HEK293 (cell line): ENCODE measurements around the gene TMEM145.

Experiments used
- CTCF ChIA-PET: fragments of 350-600 bp; formaldehyde crosslinking; extraction: SDS; loops from one replicate; lab custom pipeline; 2021; ENCODE audit warnings: antibody characterized with exemption; lab: Yijun Ruan, JAX
- POLR2A ChIA-PET: fragments of 300-600 bp; formaldehyde crosslinking; extraction: SDS; loops from one replicate; lab custom pipeline; 2020; ENCODE audit warnings: antibody characterized with exemption, inconsistent platforms; lab: Yijun Ruan, JAX
- H3K27ac ChIP-seq: fragments of 200-500 bp; sonication (Bioruptor generic); 2 replicates; pipeline ENCODE4 v1.5.1; 2014; ENCODE audit warnings: low read depth, low read length, control low read depth, inconsistent platforms; ENCODE audit errors: extremely low read depth
- H3K36me3 ChIP-seq, 2 experiments: fragments of 200-500 bp in 1 of 2; sonication (Bioruptor generic) in 1 of 2; 1 replicate in 1 of 2; 2 replicates in 1 of 2; pipeline ENCODE4 v1.5.1; 2014 to 2017; ENCODE audit warnings: inconsistent platforms in 2 of 2, low read length in 2 of 2; ENCODE audit not compliant: control insufficient read depth in 2 of 2, insufficient read depth in 1 of 2
- H3K4me1 ChIP-seq: fragments of 200-500 bp; sonication (Bioruptor generic); 2 replicates; pipeline ENCODE4 v1.5.1; 2014; ENCODE audit warnings: mild to moderate bottlenecking, low read length, inconsistent platforms; ENCODE audit not compliant: control insufficient read depth, insufficient read depth
- H3K4me3 ChIP-seq: 2 replicates; pipeline ENCODE4 v1.5.1; 2011; ENCODE audit warnings: low read depth, mild to moderate bottlenecking, control low read depth, low read length, moderate library complexity
- H3K9me3 ChIP-seq: fragments of 200-500 bp; sonication (Bioruptor generic); 2 replicates; pipeline ENCODE4 v1.5.1; 2014; ENCODE audit warnings: low read depth, low read length, inconsistent platforms; ENCODE audit not compliant: control insufficient read depth, insufficient read depth
- EGR2 ChIP-seq: fragments of 450-650 bp; formaldehyde crosslinking; IDR thresholded peaks from 2 replicates; pipeline ENCODE4 v1.5.1; 2016; ENCODE audit warnings: low read depth, missing biosample characterization, missing genetic modification characterization
- GLIS2 ChIP-seq: fragments of 450-650 bp; formaldehyde crosslinking; IDR thresholded peaks from 2 replicates; pipeline ENCODE4 v1.5.1; 2016; ENCODE audit warnings: missing biosample characterization, missing genetic modification characterization
- HOXC10 ChIP-seq: sonication (generic); formaldehyde crosslinking; IDR thresholded peaks from 2 replicates; pipeline ENCODE4 v1.8.1; 2023; ENCODE audit warnings: mild to moderate bottlenecking, missing genetic modification reagents
- KLF7 ChIP-seq: fragments of 450-650 bp; formaldehyde crosslinking; IDR thresholded peaks from 2 replicates; pipeline ENCODE4 v1.5.1; 2016; ENCODE audit warnings: missing biosample characterization, missing genetic modification characterization, borderline replicate concordance
- PBX3 ChIP-seq: sonication (generic); formaldehyde crosslinking; IDR thresholded peaks from 2 replicates; pipeline ENCODE4 v1.8.1; 2022; ENCODE audit warnings: mild to moderate bottlenecking, moderate library complexity, missing genetic modification reagents
- PRDM6 ChIP-seq: fragments of 450-650 bp; formaldehyde crosslinking; IDR thresholded peaks from 2 replicates; pipeline ENCODE4 v1.5.1; 2017; ENCODE audit warnings: missing biosample characterization, missing genetic modification characterization
- TRIM28 ChIP-seq: IDR thresholded peaks from 2 replicates; pipeline ENCODE4 v1.6.1; 2011; ENCODE audit warnings: low read length, control low read depth, borderline replicate concordance
- ZBTB8A ChIP-seq: fragments of 450-650 bp; formaldehyde crosslinking; IDR thresholded peaks from 2 replicates; pipeline ENCODE4 v1.5.1; 2016; ENCODE audit warnings: missing biosample characterization, missing genetic modification characterization
- ZFHX2 ChIP-seq: fragments of 450-650 bp; formaldehyde crosslinking; conservative IDR thresholded peaks from 2 replicates; pipeline ENCODE4 v1.5.1; 2016; ENCODE audit warnings: missing biosample characterization, missing genetic modification characterization
- ZFP37 ChIP-seq: fragments of 450-650 bp; formaldehyde crosslinking; IDR thresholded peaks from 2 replicates; pipeline ENCODE4 v1.5.1; 2016; ENCODE audit warnings: missing biosample characterization, missing genetic modification characterization
- ZIC2 ChIP-seq: fragments of 450-650 bp; formaldehyde crosslinking; IDR thresholded peaks from 2 replicates; pipeline ENCODE4 v1.5.1; 2016; ENCODE audit warnings: missing biosample characterization, missing genetic modification characterization
- ZNF10 ChIP-seq: fragments of 450-650 bp; formaldehyde crosslinking; IDR thresholded peaks from 2 replicates; pipeline ENCODE4 v1.5.1; 2017; ENCODE audit warnings: missing biosample characterization, missing genetic modification characterization
- ZNF157 ChIP-seq: fragments of 450-650 bp; formaldehyde crosslinking; IDR thresholded peaks from 2 replicates; pipeline ENCODE4 v1.5.1; 2016; ENCODE audit warnings: missing biosample characterization, missing genetic modification characterization
- ZNF211 ChIP-seq: fragments of 450-650 bp; formaldehyde crosslinking; IDR thresholded peaks from 2 replicates; pipeline ENCODE4 v1.5.1; 2016; ENCODE audit warnings: low read depth, missing biosample characterization, missing genetic modification characterization
- ZNF223 ChIP-seq: fragments of 450-650 bp; formaldehyde crosslinking; IDR thresholded peaks from 2 replicates; pipeline ENCODE4 v1.5.1; 2016; ENCODE audit warnings: missing biosample characterization, missing genetic modification characterization
- ZNF23 ChIP-seq: fragments of 450-650 bp; formaldehyde crosslinking; IDR thresholded peaks from 2 replicates; pipeline ENCODE4 v1.5.1; 2016; ENCODE audit warnings: missing biosample characterization, missing genetic modification characterization, borderline replicate concordance
- ZNF266 ChIP-seq: fragments of 450-650 bp; formaldehyde crosslinking; IDR thresholded peaks from 2 replicates; pipeline ENCODE4 v1.5.1; 2016; ENCODE audit warnings: missing biosample characterization, missing genetic modification characterization, low read depth
- ZNF280C ChIP-seq: fragments of 450-650 bp; formaldehyde crosslinking; IDR thresholded peaks from 2 replicates; pipeline ENCODE4 v1.5.1; 2016; ENCODE audit warnings: missing biosample characterization, missing genetic modification characterization
- ZNF292 ChIP-seq: fragments of 450-650 bp; formaldehyde crosslinking; IDR thresholded peaks from 2 replicates; pipeline ENCODE4 v1.5.1; 2016; ENCODE audit warnings: low read depth, missing biosample characterization, missing genetic modification characterization, borderline replicate concordance
- ZNF302 ChIP-seq: fragments of 450-650 bp; formaldehyde crosslinking; IDR thresholded peaks from 2 replicates; pipeline ENCODE4 v1.5.1; 2016; ENCODE audit warnings: missing biosample characterization, missing genetic modification characterization, low read depth
- ZNF350 ChIP-seq: fragments of 450-650 bp; formaldehyde crosslinking; IDR thresholded peaks from 2 replicates; pipeline ENCODE4 v1.5.0; 2017; ENCODE audit warnings: missing biosample characterization, mild to moderate bottlenecking, missing genetic modification characterization
- ZNF366 ChIP-seq: fragments of 450-650 bp; formaldehyde crosslinking; conservative IDR thresholded peaks from 2 replicates; pipeline ENCODE4 v1.5.1; 2016; ENCODE audit warnings: missing biosample characterization, missing genetic modification characterization
- ZNF37A ChIP-seq: fragments of 450-650 bp; IDR thresholded peaks from 2 replicates; pipeline ENCODE4 v1.5.1; 2018; ENCODE audit warnings: missing biosample characterization, missing genetic modification characterization
- ZNF548 ChIP-seq: fragments of 450-650 bp; formaldehyde crosslinking; IDR thresholded peaks from 2 replicates; pipeline ENCODE4 v1.5.1; 2016; ENCODE audit warnings: missing biosample characterization, missing genetic modification characterization
- ZNF596 ChIP-seq: fragments of 450-650 bp; IDR thresholded peaks from 2 replicates; pipeline ENCODE4 v1.5.0; 2018; ENCODE audit warnings: missing biosample characterization, mild to moderate bottlenecking, missing genetic modification characterization, moderate library complexity
- ZNF610 ChIP-seq: fragments of 450-650 bp; formaldehyde crosslinking; IDR thresholded peaks from 2 replicates; pipeline ENCODE4 v1.5.1; 2016; ENCODE audit warnings: missing biosample characterization, missing genetic modification characterization, borderline replicate concordance
- ZNF623 ChIP-seq: fragments of 450-650 bp; formaldehyde crosslinking; IDR thresholded peaks from 2 replicates; pipeline ENCODE4 v1.5.1; 2016; ENCODE audit warnings: missing biosample characterization, missing genetic modification characterization
- ZNF624 ChIP-seq: fragments of 450-650 bp; formaldehyde crosslinking; IDR thresholded peaks from 2 replicates; pipeline ENCODE4 v1.5.1; 2017; ENCODE audit warnings: missing biosample characterization, missing genetic modification characterization
- ZNF626 ChIP-seq: fragments of 450-650 bp; sonication (Bioruptor Pico); formaldehyde crosslinking; IDR thresholded peaks from 2 replicates; pipeline ENCODE4 v1.5.1; 2018; ENCODE audit warnings: missing biosample characterization, missing genetic modification characterization, inconsistent platforms
- ZNF677 ChIP-seq: fragments of 450-650 bp; IDR thresholded peaks from 2 replicates; pipeline ENCODE4 v1.5.0; 2018; ENCODE audit warnings: missing biosample characterization, mild to moderate bottlenecking, missing genetic modification characterization, moderate library complexity
- ZNF843 ChIP-seq: fragments of 450-650 bp; formaldehyde crosslinking; IDR thresholded peaks from 2 replicates; pipeline ENCODE4 v1.5.1; 2016; ENCODE audit warnings: missing biosample characterization, missing genetic modification characterization

Gene TMEM145

GRCh38 chr19:42279902-42280814 lies 33.0 kb upstream of the TMEM145 start (continued):
- TF ChIP-seq PRDM6 (tag by site-specific recombination) (no peak), ZNF366 (tag by site-specific recombination) (no peak), ZNF37A (tag by site-specific recombination) (no peak), GLIS2 (peak; percentile 100), ZIC2 (tag by site-specific recombination) (peak; percentile 99), ZNF843 (tag by site-specific recombination) (peak; percentile 68), ZNF548 (tag by site-specific recombination) (no peak), HOXC10 (no peak), ZNF626 (tag by site-specific recombination) (no peak), ZNF266 (tag by site-specific recombination) (no peak), ZNF280C (no peak), ZNF596 (peak; percentile 7; the same call in 1 of the 2 replicates), ZNF302 (tag by site-specific recombination) (no peak), ZFP37 (peak; percentile 31; the same call in 1 of the 2 replicates), ZNF292 (tag by site-specific recombination) (no peak), ZNF350 (tag by site-specific recombination) (no peak), KLF7 (tag by site-specific recombination) (peak; percentile 98), ZNF623 (tag by site-specific recombination) (no peak; the same call in none of the 2 replicates), ZNF23 (tag by site-specific recombination) (no peak)

- Histone ChIP-seq H3K27ac (peak overlapping the region; percentile 92), H3K4me1 (peaks cover 51% of the 10 kb centered on the region), H3K36me3 (peaks cover 0 to 6% of the 10 kb centered on the region in 2 experiments; a peak in 1 of 3 replicates), H3K9me3 (no peaks in the 10 kb centered on the region), H3K4me3 (peak overlapping the region; percentile 55)
- TF ChIP-seq TRIM28: no peak
- no peak for TF ChIP-seq ZNF624 (tag by site-specific recombination)
- peak; percentile 96 for TF ChIP-seq ZFHX2 (tag by site-specific recombination)
- peak; percentile 91 for TF ChIP-seq EGR2 (tag by site-specific recombination)
- no peak for TF ChIP-seq ZNF677 (tag by site-specific recombination)
- peak; percentile 68; the same call in 1 of the 2 replicates for TF ChIP-seq ZBTB8A (tag by site-specific recombination)
- TF ChIP-seq ZNF223 (tag by site-specific recombination): no peak
- TF ChIP-seq ZNF211 (tag by site-specific recombination): no peak
- TF ChIP-seq PBX3 (CRISPR knock-in tag): 0 out of 2 replicates have a peak, but pooled peaks have one; percentile 4
- no peak for TF ChIP-seq ZNF10 (tag by site-specific recombination)
- TF ChIP-seq ZNF610 (tag by site-specific recombination): no peak
- no peak for TF ChIP-seq ZNF157 (tag by site-specific recombination)
- POLR2A ChIA-PET: interaction anchor here (1.1 to 12.3 kb wide), 5 partner anchors 13 to 47 kb away, joined by 3 to 242 read pairs (median 6); partner anchors contain the start of genes GSK3A, PAFAH1B3 and PRR19
- CTCF ChIA-PET: interaction anchor here (1.0 to 7.5 kb wide), 4 partner anchors 10 to 99 kb away, joined by 3 to 276 read pairs (median 35); partner anchors contain the start of genes CIC and GSK3A
These were observed 32.3 kb upstream of the TMEM145 start for GRCh38 chr19:42280815-42281145.
